ENCODE results near the gene MRPL33.

- no peak for TF ChIP-seq YY1 (IDR thresholded peaks at IDR 0.05; ENCODE audit: insufficient read depth, insufficient read length)
- no peak for TF ChIP-seq ZNF274 (IDR thresholded peaks at IDR 0.05; ENCODE audit: low read depth, low read length)
Measured at GRCh38 chr2:27724905-27725701, 46.4 kb upstream of the MRPL33 start.

Data from NT2/D1 (cell line).